Ovary (tissue), 9 donors: ENCODE results near the gene SIGLEC1. TPM values are rescaled to one million over a fixed set of nuclear protein-coding genes. Genes with fewer than 3 reads are reported as not detected.

ENCODE experiments used
- DNase-seq, 5 donors: peaks; one replicate each; pipeline ENCODE4 v3.0.0-alpha.2; 2019 to 2020
- H3K27ac ChIP-seq, 2 donors: fragments of 200-600 bp; one replicate each; pipeline versions ENCODE4 v1.5.1 to v1.8.0; 2019 to 2022
- H3K27me3 ChIP-seq: fragments of 200-600 bp; one replicate; pipeline ENCODE4 v1.8.0; 2022
- H3K36me3 ChIP-seq: fragments of 200-600 bp; sonication (generic); one replicate; pipeline ENCODE4 v1.5.1; 2019
- H3K4me1 ChIP-seq: one replicate; pipeline ENCODE4 v1.8.1; 2013; ENCODE audit warnings: mild to moderate bottlenecking, moderate library complexity; ENCODE audit not compliant: insufficient read depth
- H3K4me3 ChIP-seq: fragments of 200-600 bp; sonication (generic); one replicate; pipeline ENCODE4 v1.5.1; 2017
- H3K9me3 ChIP-seq, 2 donors: fragments of 200-600 bp in 1 of 2; sonication (generic) in 1 of 2; one replicate each; pipeline versions ENCODE4 v1.5.1 to v1.8.1; 2013 to 2019; ENCODE audit warnings: mild to moderate bottlenecking in 1 of 2, moderate library complexity in 1 of 2
- CTCF ChIP-seq, 3 donors: fragments of 450-650 bp in 2 of 3; fragments of 200-600 bp in 1 of 3; IDR thresholded peaks; one replicate each; pipeline versions ENCODE4 v1.5.1 to v1.8.0; 2016 to 2022; ENCODE audit warnings: antibody characterized with exemption in 3 of 3, mild to moderate bottlenecking in 1 of 3
- EP300 ChIP-seq: sonication (generic); formaldehyde crosslinking; IDR thresholded peaks from one replicate; pipeline ENCODE4 v1.6.1; 2017; ENCODE audit warnings: antibody characterized with exemption
- POLR2A ChIP-seq: fragments of 450-650 bp; IDR thresholded peaks from one replicate; pipeline ENCODE4 v1.6.1; 2017; ENCODE audit warnings: antibody characterized with exemption, mild to moderate bottlenecking, moderate library complexity
- WGBS, 3 donors: extraction: QIAGEN DNeasy Blood & Tissue Kit in 1 of 3; methylation state at CpG; one replicate each; pipeline versions ENCODE4 v1.1.5 to v1.1.7; 2013 to 2017; 5-methylcytosine and 5-hydroxymethylcytosine counted together
- intact Hi-C, 4 donors: fragments of 100-400 bp; cut with DNase I; formaldehyde crosslinking; loops; one replicate each; pipeline versions ENCODE4 v1.11.0 to v1.15.1; 2022 to 2023
- polyA plus RNA-seq, 2 donors: library from polyadenylated mRNA; stranded (reverse); fragments of 200-250 nt in 1 of 2; fragments of 350-450 nt in 1 of 2; fragmentation: Illumina TruSeq in 1 of 2; extraction: RNeasy Lipid Tissue Mini Kit (QIAGEN cat#74804) in 1 of 2; gene quantifications; one replicate each; pipeline ENCODE4 v1.2.3, GENCODE V29; 2013 to 2014
- total RNA-seq, 7 donors: library from RNA; depleted of rRNA in 2 of 7; stranded (reverse); fragments of >200 nt in 2 of 7; fragmentation: NEBNext Ultra II Directional in 3 of 7; extraction: Animal tissue kit (Norgen Biotek cat#: 25700) in 3 of 7; gene quantifications; one replicate each; pipeline versions ENCODE4 v1.1.0 to v1.2.4, GENCODE V29; 2016 to 2023
- donor health status: DM: no; HTN: no; CAD: no; lungs with moderate emphysema.
- donor health status: DM: no; HTN: no; CAD: no.
- donor health status: Bipolar disorder and iron deficiency.
- donor health status: DM: yes; HTN: yes; CAD: no.
- donor health status: DM: no; HTN: no; CAD: no.
- donor health status: DM: yes; HTN: yes; CAD: no.

Gene SIGLEC1
- total and polyA plus RNA-seq, 9 donors: 0.48 to 11.5 (median 1.9) TPM

DNA sequence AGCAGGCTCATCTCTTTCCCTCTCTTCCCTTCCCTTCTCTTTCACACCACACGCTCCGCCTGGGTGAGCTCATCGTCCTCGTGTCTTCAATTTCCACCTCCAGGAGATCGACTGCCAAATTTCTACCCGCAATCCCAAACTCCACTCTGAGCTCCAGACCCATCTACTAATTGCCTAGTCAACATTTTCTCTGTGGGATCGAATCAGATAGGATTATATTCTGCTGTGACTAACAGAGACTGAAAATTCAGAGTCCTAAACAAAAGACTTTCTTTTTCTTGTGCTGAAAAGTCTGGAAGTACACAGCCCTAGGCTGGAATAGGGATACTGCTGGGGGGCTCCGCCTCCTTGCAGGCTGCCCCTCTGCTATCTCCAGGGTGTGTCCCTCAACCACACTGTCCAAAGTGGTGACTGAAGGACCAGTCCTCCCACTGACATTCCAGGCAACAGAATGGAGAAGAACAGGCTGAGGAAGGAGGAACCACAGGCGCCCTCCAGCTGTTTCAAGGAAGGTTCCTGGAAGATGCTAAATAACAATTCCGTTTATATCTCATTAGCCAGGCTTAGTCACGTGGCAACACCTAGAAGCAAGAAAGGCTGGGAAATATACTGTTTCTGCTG is 15.1 kb upstream of the SIGLEC1 start:
- Histone ChIP-seq H3K27ac (peak overlapping the region; percentile 45 to 69), H3K36me3 (no peaks in the 10 kb centered on the region), H3K27me3 (no peaks in the 10 kb centered on the region), H3K4me1 (peaks cover 3% of the 10 kb centered on the region), H3K9me3 (no peaks in the 10 kb centered on the region), H3K4me3 (peak overlapping the region; percentile 12)
- TF ChIP-seq EP300: no peak
- TF ChIP-seq POLR2A: peak; percentile 6
- no peak for TF ChIP-seq CTCF (IDR thresholded peaks at IDR 0.05)
- DNase-seq: peak in 3 of 5 donors; percentile 51 to 70 (median 57)
- intact Hi-C loops: no loop called here
- WGBS, 3 donors: 3 to 10% (median 6%) methylated on average over 11 of the region's 11 CpGs

GRCh38 chr20:3724356-3724755 is 12.0 kb upstream of the SIGLEC1 start:
- DNase-seq: no peak
- H3K27me3 ChIP-seq: no peaks in the 10 kb centered on the region
- intact Hi-C loops: no loop called here
- no peaks in the 10 kb centered on the region for H3K36me3 ChIP-seq
- no peak overlapping the region for H3K27ac ChIP-seq
- peaks cover 3% of the 10 kb centered on the region for H3K4me1 ChIP-seq
- 77 to 79% (median 78%) methylated on average over 4 of the region's 4 CpGs for WGBS, 3 donors
- TF ChIP-seq CTCF (IDR thresholded peaks at IDR 0.05) (no peak), POLR2A (no peak), EP300 (no peak)
- no peak overlapping the region for H3K4me3 ChIP-seq
- H3K9me3 ChIP-seq: no peaks in the 10 kb centered on the region

GRCh38 chr20:3723284-3723683 is 10.9 kb upstream of the SIGLEC1 start:
- intact Hi-C loops: no loop called here
- H3K4me1 ChIP-seq: peaks cover 3% of the 10 kb centered on the region
- 93 to 96% (median 94%) methylated on average over 8 of the region's 8 CpGs for WGBS, 3 donors
- H3K4me3 ChIP-seq: no peak overlapping the region
- H3K27ac ChIP-seq: no peak overlapping the region
- DNase-seq: no peak
- TF ChIP-seq POLR2A (no peak), EP300 (no peak)
- H3K36me3 ChIP-seq: no peaks in the 10 kb centered on the region
- no peaks in the 10 kb centered on the region for H3K27me3 ChIP-seq
- no peaks in the 10 kb centered on the region for H3K9me3 ChIP-seq

DNA sequence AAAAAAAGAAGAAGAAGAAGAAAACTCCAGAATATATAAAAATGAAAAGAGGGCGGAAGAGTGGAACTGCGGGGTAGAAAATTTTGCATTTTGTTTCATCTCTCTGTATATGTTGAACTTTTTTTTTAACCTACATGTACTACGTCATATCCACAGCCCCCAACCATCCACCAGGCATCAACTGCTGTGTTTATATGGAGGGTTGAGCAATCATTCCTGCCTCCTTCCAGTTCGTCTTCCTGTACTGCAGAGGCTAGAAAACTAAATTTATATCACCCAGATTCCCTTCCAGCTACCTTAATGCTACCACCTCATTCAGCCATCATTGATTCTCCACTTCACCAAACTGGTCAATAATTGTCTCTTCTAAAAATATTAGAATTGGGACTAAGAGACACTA is 9.5 kb upstream of the SIGLEC1 start:
- intact Hi-C loops: no loop called here
- 90 to 94% (median 92%) methylated on average over 4 of the region's 4 CpGs for WGBS, 3 donors

More for the DNA sequence above, 9.5 kb upstream of the SIGLEC1 start:
- H3K27ac ChIP-seq: no peak overlapping the region
- no peak for DNase-seq
- H3K4me1 ChIP-seq: no peaks in the 10 kb centered on the region
- no peaks in the 10 kb centered on the region for H3K36me3 ChIP-seq
- H3K27me3 ChIP-seq: no peaks in the 10 kb centered on the region
- no peak for TF ChIP-seq EP300
- no peak for TF ChIP-seq CTCF (IDR thresholded peaks at IDR 0.05)
- TF ChIP-seq POLR2A: no peak
- no peak overlapping the region for H3K4me3 ChIP-seq
- no peaks in the 10 kb centered on the region for H3K9me3 ChIP-seq
